ENCODE results near the gene MYRIP. TPM values are rescaled to one million over a fixed set of nuclear protein-coding genes. Genes with fewer than 3 reads are reported as not detected.
"Not testable (repeated sequence)": the region's sequence is repeated elsewhere in the genome, so short reads cannot be mapped to it uniquely, and the experiment has no call there.

The MYRIP gene
- total RNA-seq, 1 experiment from 2014 or later, result 0.44 TPM

DNA sequence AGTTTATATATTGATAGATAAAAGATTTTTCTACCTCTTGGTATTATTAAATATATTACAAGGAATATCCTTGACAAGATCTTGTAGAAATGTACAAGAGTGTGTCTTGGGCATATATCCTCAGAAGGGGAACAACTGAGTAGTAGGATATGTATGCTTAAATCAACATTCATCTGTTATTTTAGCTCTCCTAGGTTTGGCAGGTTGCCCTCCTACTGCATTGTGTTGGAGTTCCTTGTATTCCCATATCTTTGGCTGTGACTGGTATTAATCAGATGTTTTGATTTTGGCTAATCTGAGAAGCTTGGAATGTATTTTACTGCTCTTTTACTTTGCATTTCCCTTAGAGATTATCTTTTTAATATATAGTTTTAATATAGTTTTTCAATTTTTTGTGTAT lies 4.6 kb downstream of the MYRIP start (continued):
- no peak for TF ChIP-seq CEBPB (IDR thresholded peaks at IDR 0.05; ENCODE audit: low read depth)
- TF ChIP-seq, protein P1, sequence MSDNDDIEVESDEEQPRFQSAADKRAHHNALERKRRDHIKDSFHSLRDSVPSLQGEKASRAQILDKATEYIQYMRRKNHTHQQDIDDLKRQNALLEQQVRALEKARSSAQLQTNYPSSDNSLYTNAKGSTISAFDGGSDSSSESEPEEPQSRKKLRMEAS (IDR thresholded peaks at IDR 0.05), result no peak
- no peak for TF ChIP-seq ELF1 (IDR thresholded peaks at IDR 0.05; ENCODE audit: borderline replicate concordance, low read depth)

DNA sequence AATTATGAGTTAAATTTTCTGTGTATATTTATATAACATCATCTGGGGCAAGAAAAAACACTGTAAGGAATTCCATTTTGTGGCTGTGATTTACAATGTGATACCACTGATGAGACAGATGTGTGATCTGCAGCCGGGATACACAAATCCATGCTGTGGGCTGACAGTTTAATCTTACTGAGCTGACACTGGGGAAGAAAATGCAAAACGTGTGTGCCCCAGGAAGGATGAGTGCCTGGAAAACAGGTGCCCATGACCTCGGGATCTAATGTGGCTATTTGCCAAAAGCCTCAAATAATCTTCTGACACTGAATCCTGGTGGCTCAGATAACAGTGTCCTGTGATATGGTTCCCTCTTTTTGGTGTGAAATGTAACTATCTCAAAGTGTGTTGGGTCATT lies 10.5 kb downstream of the MYRIP start:
- no peaks in the 10 kb centered on the region for H4K20me1 ChIP-seq (ENCODE audit: insufficient read depth)
- intact Hi-C loops (cut with micrococcal nuclease), result no loop called here
- no peaks in the 10 kb centered on the region for H3K9me2 ChIP-seq (ENCODE audit: insufficient read depth)
- no peaks in the 10 kb centered on the region; the same call in 1 of the 2 replicates for H3K27me3 ChIP-seq (ENCODE audit: insufficient read depth, low read length)
- no peak overlapping the region for H3K4me2 ChIP-seq (ENCODE audit: low read length)
- no peak overlapping the region for H3K9ac ChIP-seq (ENCODE audit: low read length)
- no peak overlapping the region for H3K4me3 ChIP-seq (replicated peaks in 1 of 2; ENCODE audit: low read depth in 1 of 2, low read length in 2 of 2)
- no peaks in the 10 kb centered on the region for H3K36me3 ChIP-seq (ENCODE audit: control insufficient read depth in 1 of 2, insufficient read depth in 2 of 2, low read length in 2 of 2)
- ChIA-PET CTCF (interaction anchor here (0.7 kb wide), 1 partner anchor 7 kb away, joined by 3 read pairs; no protein-coding TSS in a partner anchor), RAD21 (ENCODE audit: low non-redundant PET in 1 of 2, low total read pairs in 2 of 2, uncharacterized antibody in 2 of 2, unreplicated experiment in 2 of 2) (no interaction called here), POLR2A (no interaction called here)
- ATAC-seq, result no peak
- no TSS peak for BruUV-seq (replicated peaks)
- TF ChIP-seq, protein P1 (IDR thresholded peaks at IDR 0.05), result no peak
- TF ChIP-seq, protein P2, sequence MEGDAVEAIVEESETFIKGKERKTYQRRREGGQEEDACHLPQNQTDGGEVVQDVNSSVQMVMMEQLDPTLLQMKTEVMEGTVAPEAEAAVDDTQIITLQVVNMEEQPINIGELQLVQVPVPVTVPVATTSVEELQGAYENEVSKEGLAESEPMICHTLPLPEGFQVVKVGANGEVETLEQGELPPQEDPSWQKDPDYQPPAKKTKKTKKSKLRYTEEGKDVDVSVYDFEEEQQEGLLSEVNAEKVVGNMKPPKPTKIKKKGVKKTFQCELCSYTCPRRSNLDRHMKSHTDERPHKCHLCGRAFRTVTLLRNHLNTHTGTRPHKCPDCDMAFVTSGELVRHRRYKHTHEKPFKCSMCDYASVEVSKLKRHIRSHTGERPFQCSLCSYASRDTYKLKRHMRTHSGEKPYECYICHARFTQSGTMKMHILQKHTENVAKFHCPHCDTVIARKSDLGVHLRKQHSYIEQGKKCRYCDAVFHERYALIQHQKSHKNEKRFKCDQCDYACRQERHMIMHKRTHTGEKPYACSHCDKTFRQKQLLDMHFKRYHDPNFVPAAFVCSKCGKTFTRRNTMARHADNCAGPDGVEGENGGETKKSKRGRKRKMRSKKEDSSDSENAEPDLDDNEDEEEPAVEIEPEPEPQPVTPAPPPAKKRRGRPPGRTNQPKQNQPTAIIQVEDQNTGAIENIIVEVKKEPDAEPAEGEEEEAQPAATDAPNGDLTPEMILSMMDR (IDR thresholded peaks at IDR 0.05 in 2 of 3, conservative IDR thresholded peaks at IDR 0.05 in 1 of 3; ENCODE audit: borderline replicate concordance in 1 of 3, insufficient read depth in 1 of 3, low read depth in 2 of 3, low read length in 2 of 3), result no peak
- TF ChIP-seq EZH2phosphoT487 (IDR thresholded peaks at IDR 0.05; ENCODE audit: borderline replicate concordance) (no peak), EZH2 (IDR thresholded peaks at IDR 0.05) (no peak), ZNF274 (IDR thresholded peaks at IDR 0.05; ENCODE audit: low read depth, low read length) (no peak), SRF (IDR thresholded peaks at IDR 0.05; ENCODE audit: low read depth) (no peak), ZFX (IDR thresholded peaks at IDR 0.05) (no peak), JUND (IDR thresholded peaks at IDR 0.05) (no peak), CBX3 (IDR thresholded peaks at IDR 0.05; ENCODE audit: low read depth) (no peak), POLR2AphosphoS5 (IDR thresholded peaks at IDR 0.05; ENCODE audit: low read depth, low read length) (no peak)
- TF ChIP-seq, protein P3, sequence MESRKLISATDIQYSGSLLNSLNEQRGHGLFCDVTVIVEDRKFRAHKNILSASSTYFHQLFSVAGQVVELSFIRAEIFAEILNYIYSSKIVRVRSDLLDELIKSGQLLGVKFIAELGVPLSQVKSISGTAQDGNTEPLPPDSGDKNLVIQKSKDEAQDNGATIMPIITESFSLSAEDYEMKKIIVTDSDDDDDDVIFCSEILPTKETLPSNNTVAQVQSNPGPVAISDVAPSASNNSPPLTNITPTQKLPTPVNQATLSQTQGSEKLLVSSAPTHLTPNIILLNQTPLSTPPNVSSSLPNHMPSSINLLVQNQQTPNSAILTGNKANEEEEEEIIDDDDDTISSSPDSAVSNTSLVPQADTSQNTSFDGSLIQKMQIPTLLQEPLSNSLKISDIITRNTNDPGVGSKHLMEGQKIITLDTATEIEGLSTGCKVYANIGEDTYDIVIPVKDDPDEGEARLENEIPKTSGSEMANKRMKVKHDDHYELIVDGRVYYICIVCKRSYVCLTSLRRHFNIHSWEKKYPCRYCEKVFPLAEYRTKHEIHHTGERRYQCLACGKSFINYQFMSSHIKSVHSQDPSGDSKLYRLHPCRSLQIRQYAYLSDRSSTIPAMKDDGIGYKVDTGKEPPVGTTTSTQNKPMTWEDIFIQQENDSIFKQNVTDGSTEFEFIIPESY (IDR thresholded peaks at IDR 0.05; ENCODE audit: extremely low read depth, insufficient replicate concordance, low read length), result no peak
- H2AFZ ChIP-seq (ENCODE audit: low read depth, low read length, poor library complexity, severe bottlenecking), result no peak overlapping the region
- DNase-seq (ENCODE audit: low read depth, low spot score), result no peak
- no peaks in the 10 kb centered on the region for H3K79me2 ChIP-seq (ENCODE audit: insufficient read depth, low read length)
- H3K27ac ChIP-seq (ENCODE audit: low read depth, low read length), result no peak overlapping the region
- no peaks in the 10 kb centered on the region for H3K9me3 ChIP-seq (ENCODE audit: control insufficient read depth in 1 of 2, insufficient read depth in 1 of 2, low read depth in 1 of 2, low read length in 2 of 2)
- no peaks in the 10 kb centered on the region for H3K4me1 ChIP-seq (ENCODE audit: control insufficient read depth in 1 of 2, insufficient read depth in 2 of 2, low read length in 2 of 2)

DNA sequence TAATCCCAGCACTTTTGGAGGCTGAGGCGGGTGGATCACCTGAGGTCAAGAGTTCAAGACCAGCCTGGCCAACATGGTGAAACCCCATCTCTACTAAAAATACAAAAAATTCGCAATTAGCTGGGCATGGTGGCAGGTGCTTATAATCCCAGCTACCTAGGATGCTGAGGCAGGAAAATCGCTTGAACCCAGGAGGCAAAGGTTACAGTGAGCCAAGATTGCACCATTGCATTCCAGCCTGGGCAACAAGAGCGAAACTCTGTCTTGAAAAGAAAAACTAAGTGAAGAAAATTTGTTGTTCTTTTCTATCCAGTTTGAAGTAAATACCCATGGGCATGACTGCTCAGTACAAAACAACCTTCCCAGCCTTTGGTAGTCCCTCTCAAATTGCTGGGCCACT lies 24.4 kb downstream of the MYRIP start:
- CTCF ChIA-PET, result interaction anchor here (1.2 kb wide), 1 partner anchor 22 kb away, joined by 3 read pairs; no protein-coding TSS in a partner anchor
- H3K9ac ChIP-seq (ENCODE audit: low read length); H3K9me3 ChIP-seq (ENCODE audit: control insufficient read depth in 1 of 2, insufficient read depth in 1 of 2, low read depth in 1 of 2, low read length in 2 of 2); H3K9me2 ChIP-seq (ENCODE audit: insufficient read depth); H3K4me3 ChIP-seq (replicated peaks in 1 of 2; ENCODE audit: low read depth in 1 of 2, low read length in 2 of 2); POLR2A ChIA-PET; H3K27ac ChIP-seq (ENCODE audit: low read depth, low read length); DNase-seq (ENCODE audit: low read depth, low spot score); RAD21 ChIA-PET (ENCODE audit: low non-redundant PET in 1 of 2, low total read pairs in 2 of 2, uncharacterized antibody in 2 of 2, unreplicated experiment in 2 of 2); H2AFZ ChIP-seq (ENCODE audit: low read depth, low read length, poor library complexity, severe bottlenecking); BruUV-seq (replicated peaks); H3K79me2 ChIP-seq (ENCODE audit: insufficient read depth, low read length); H3K4me2 ChIP-seq (ENCODE audit: low read length); H3K4me1 ChIP-seq (ENCODE audit: control insufficient read depth in 1 of 2, insufficient read depth in 2 of 2, low read length in 2 of 2); ATAC-seq; H4K20me1 ChIP-seq (ENCODE audit: insufficient read depth); H3K36me3 ChIP-seq (ENCODE audit: control insufficient read depth in 1 of 2, insufficient read depth in 2 of 2, low read length in 2 of 2): not testable (repeated sequence)
- intact Hi-C loops (cut with micrococcal nuclease), result loop anchor here (2.0 kb wide), 1 partner anchor 31 kb away; no protein-coding TSS in a partner anchor
- peaks cover 14% of the 10 kb centered on the region; the same call in 1 of the 2 replicates for H3K27me3 ChIP-seq (ENCODE audit: insufficient read depth, low read length)

Data from HCT116 (cell line).